GM21515 (cell line): ENCODE measurements around the gene TMED8.
"Not testable (repeated sequence)": the region's sequence is repeated elsewhere in the genome, so short reads cannot be mapped to it uniquely, and the experiment has no call there.

Source experiments
- ATAC-seq: cut with Tn5 transposase; IDR thresholded peaks from one replicate; pipeline ENCODE4 v1.9.1; 2021; ENCODE audit not compliant: unreplicated experiment

Gene TMED8, protein sequence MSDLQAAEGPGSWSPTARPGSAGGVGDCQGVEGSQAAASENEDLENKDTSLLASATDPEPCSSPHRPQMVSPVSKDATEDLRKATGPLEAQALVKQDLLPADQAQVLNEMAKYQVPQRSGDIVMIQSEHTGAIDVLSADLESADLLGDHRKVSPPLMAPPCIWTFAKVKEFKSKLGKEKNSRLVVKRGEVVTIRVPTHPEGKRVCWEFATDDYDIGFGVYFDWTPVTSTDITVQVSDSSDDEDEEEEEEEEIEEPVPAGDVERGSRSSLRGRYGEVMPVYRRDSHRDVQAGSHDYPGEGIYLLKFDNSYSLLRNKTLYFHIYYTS

DNA sequence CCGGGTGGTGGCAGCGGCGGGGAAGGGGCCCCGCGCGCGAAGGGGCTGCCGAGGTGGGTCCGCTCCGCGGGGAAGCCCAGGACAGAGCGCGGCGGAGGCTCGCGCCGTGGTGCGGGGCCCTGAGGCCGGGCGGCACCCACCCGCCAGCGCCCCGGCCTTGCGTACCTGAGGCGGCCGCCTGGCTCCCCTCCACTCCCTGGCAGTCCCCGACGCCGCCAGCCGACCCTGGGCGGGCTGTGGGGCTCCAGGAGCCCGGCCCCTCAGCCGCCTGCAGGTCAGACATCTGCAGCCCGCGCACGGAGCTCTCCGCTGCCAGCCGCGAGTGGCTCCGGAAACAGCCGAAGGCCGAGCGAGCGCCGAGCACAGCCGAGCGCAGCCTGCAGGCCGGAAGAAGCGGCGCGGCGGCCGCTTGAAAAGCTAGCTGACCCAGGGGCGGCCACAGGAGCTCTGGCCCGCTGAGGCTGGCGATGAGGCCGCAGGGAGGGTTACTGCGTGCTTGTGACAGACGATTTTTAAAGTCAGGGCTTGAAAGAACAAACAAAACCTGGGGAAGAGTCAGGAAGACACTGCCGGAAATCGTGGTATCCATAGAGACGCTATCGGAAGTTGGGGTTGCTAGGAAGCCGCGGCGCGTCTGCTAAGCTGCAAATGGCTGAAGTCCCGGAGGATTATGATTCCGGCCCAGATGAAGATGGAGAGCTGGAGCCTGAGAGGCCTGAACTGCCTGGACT lies at the start of gene TMED8, which contains the start of gene SAMD15:
Gene TMED8 (minus strand): TSS at position 324 of the 731 bp plus-strand sequence. CDS start 41 bp downstream, at position 283.
Gene SAMD15 (plus strand): TSS at position 609 of the 731 bp plus-strand sequence. CDS start 40 bp downstream, at position 649.
- peak; percentile 83 for ATAC-seq

DNA sequence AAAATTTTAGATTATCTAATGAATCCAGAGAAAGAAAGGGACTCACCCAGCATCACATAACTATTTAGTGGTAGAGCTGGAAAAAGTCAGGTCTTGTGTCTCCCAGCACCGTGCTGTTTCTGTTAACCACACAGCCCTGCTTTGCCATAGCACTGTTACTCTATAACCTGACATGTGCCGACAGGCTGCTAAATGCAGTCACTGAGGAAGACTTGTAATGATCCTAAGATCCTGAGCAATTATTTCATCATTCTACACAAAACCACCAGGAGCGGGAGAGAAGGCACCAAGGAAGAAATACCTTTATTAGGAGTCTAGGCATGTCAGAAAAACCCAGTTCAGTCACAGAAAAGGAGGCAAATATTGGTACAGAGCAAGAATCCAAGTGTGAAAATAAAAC lies 49.5 kb upstream of the TMED8 start:
- ATAC-seq: no peak

- no peak for ATAC-seq
Measured at GRCh38 chr14:77424862-77425261, 48.0 kb upstream of the TMED8 start.

- ATAC-seq: no peak
Measured at GRCh38 chr14:77423423-77423822, 46.5 kb upstream of the TMED8 start, which contains the start of gene NOXRED1. TSS of gene NOXRED1 (minus strand) at chr14:77423523. CDS start at chr14:77422889, 634 bp downstream.

DNA sequence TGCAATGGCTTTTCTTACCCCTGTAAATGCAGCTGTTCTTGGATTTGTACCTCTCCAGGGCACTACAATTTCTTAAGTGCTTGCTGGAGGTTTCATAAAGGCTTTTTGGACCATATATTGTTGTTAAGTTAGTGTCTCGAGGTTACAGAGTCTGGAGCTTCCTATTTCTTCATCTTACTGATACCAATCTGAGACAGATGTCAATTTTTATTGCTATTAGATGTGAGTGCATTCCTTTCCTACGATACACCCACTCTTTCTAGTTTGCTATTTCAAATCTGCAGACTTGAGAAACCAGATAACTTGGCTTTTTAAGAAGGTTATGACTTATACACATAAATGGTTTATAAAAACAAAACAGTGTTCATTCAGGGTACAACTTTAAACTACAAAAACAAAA lies 44.3 kb upstream of the TMED8 start:
- no peak for ATAC-seq

DNA sequence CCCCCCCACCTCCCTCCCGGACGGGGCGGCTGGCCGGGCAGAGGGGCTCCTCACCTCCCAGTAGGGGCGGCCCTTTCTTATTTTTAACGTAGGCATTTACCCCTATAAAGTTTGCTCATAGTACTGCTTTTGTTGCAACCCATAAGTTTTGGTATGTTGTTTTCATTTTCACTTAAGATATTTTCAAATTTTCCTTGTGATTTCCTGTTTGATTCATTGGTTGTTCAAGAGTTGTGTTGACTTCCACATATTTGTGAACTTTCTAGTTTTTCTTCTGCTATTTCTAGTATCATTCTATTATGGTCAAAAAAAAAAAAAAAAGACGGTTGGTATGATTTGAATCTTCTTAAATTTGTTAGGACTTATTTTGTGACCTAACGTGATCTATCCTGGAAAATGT lies 39.9 kb upstream of the TMED8 start:
- no peak for ATAC-seq

GRCh38 chr14:77416098-77416497 lies 39.2 kb upstream of the TMED8 start:
- ATAC-seq: not testable (repeated sequence)

- ATAC-seq: not testable (repeated sequence)
Measured at GRCh38 chr14:77415403-77416030, 38.6 kb upstream of the TMED8 start.

GRCh38 chr14:77409131-77409533 lies 32.2 kb upstream of the TMED8 start:
- no peak for ATAC-seq

- ATAC-seq: no peak
Measured at GRCh38 chr14:77407158-77407557, 30.3 kb upstream of the TMED8 start.

- no peak for ATAC-seq
Measured at GRCh38 chr14:77406718-77407117, 29.8 kb upstream of the TMED8 start.

- ATAC-seq: no peak
Measured at GRCh38 chr14:77406086-77406485, 29.2 kb upstream of the TMED8 start.

DNA sequence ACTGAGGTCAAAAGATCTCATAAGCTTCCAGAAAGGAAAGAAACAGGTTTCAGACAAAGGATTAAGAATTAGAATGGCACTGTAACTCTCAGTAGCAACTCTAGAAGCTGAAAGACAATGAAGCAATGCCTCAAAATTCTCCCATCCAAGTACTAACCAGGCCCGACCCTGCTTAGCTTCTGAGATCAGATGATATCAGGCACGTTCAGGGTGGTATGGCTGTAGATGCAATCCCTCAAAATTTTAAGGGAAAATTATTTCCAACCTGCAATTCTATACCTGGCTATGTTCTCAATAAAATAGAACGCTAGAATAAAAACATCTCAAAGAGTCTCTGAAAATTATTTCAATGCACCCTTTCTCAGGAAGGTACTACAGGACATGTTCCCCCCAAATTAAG lies 26.9 kb upstream of the TMED8 start:
- ATAC-seq: no peak

DNA sequence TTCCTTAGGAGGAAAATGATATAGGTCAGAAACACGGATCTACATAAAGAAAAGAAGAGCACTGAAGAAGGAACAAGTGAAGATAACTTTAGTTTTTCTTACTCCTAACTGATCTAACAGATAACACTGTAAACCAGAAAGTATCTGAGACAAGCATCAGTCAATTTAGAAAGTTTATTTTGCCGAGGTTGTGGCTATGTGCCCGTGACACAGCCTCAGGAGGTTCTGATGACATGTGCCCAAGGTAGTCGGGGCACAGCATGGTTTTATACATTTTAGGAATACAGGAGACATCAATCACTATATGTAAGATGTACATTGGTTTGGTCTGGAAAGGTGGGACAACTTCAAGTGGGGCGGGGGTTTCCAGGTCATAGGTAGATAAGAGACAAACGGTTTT lies 23.3 kb upstream of the TMED8 start:
- ATAC-seq: no peak

- no peak for ATAC-seq
Measured at GRCh38 chr14:77390188-77390587, 13.3 kb upstream of the TMED8 start.

GRCh38 chr14:77378701-77379100 lies 1.8 kb upstream of the TMED8 start:
- ATAC-seq: no peak

DNA sequence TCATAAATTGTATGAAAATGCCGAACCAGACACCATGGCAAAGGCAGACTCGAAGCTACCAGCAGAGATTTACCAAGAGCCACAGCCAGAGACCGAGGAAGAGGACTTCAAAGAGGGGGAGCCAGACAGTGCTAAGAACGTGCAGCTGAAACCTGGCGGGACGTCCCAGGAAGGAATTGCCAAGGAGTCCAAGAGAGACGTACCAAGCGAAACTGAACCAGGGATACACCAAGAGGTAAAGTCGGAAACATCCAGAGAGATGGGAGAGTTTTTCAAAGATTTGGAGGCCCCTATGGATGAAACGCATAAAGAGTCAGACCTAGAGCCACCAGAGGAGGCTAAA lies 579 bp upstream of the TMED8 start:
- no peak for ATAC-seq

DNA sequence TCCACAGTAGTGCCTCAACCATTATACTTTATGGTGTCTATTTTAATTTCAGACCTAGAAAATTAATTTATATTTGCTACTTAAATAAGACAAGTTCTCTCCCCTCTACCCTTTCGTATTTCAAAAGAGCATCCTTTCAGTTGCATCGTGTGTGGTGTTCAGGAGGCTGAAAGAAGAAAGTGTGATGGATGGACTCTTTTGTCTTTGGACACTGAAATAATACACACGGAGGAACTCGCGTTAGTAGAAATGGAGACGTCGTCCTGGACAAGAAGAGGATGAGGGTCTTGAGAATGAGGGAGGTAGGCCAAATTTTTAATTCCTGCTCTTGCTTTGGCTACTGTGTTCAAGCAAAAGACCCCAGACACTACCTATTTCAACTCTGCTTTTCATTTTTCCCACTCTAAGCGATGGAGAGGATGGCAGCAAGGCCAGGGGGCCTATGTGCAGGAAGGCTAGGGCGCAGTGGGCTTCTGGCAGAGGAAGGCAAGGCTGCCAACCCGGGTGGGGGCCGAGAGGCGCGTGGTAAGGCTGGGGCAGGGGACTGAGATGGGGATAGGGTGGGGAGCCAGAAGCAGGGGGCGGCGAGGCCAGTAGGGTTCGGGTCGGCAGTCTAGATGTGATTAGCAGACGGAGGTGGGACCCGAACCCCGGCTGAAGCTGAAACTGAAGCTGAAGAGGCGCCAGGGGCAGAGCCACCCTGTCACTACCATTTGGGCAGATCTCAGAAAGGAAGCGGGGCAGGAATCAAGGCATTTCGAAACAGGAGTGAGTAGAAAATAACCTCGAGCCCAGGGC lies 722 bp downstream of the TMED8 start:
- peak; percentile 12 for ATAC-seq

GRCh38 chr14:77375164-77375950 lies 1.5 kb downstream of the TMED8 start:
- no peak for ATAC-seq

DNA sequence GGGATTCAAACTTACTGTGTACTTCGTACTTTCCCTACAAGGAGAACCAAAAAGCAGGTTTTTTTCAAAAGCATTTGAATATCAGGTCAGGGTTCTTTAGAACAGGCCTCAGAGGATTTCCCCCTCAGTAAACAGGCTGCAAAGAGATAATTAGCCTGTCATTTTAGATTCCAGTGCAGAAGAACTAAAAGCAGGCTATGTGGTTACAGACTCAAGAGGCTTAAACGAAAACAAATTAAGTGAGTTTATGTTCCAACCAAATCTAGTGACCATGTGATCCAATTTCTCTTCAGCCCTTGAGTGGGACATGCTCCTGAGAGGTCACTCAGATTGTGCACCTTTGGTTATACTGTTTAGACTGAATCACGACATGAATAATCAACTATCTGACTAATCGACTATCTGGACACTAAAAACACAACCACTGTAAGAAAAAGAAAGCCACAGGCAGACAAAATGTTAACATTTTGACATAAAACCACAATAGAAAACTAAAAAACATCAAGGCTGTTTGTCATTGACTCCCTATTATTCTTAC lies 4.5 kb downstream of the TMED8 start:
- ATAC-seq: peak; percentile 36
